A673 (cell line): Measurements from ENCODE around the gene MARS1. TPM values are rescaled to one million over a fixed set of nuclear protein-coding genes. Genes with fewer than 3 reads are reported as not detected.

Experiments used
- BruUV-seq: library from RNA; stranded (reverse); fragments of 400-500 nt; replicated peaks from 2 replicates; lab custom pipeline; 2021; lab: Mats Ljungman, UMichigan
- CTCF ChIA-PET: fragments of 300-600 bp; sonication (Branson Sonifier 250); formaldehyde crosslinking; loops from one replicate; lab custom pipeline; 2022; ENCODE audit warnings: antibody characterized with exemption; lab: Charles Lee
- POLR2A ChIA-PET: fragments of 300-600 bp; sonication (Branson Sonifier 250); formaldehyde crosslinking; loops from one replicate; lab custom pipeline; 2022; ENCODE audit warnings: antibody characterized with exemption; ENCODE audit not compliant: low non-redundant PET; lab: Charles Lee
- DNase-seq: peaks from one replicate; pipeline ENCODE4 v3.0.0-alpha.2; 2015; ENCODE audit warnings: low spot score
- H3K27ac ChIP-seq: fragments of 200-600 bp; sonication (generic); 2 replicates; pipeline ENCODE4 v1.5.1; 2016; ENCODE audit warnings: mixed run types, low read depth, mild to moderate bottlenecking, mixed read lengths, antibody characterized with exemption, low read length; ENCODE audit not compliant: poor library complexity, severe bottlenecking
- H3K27me3 ChIP-seq: fragments of 200-600 bp; sonication (generic); replicated peaks from 2 replicates; pipeline ENCODE4 v1.6.1; 2017; ENCODE audit warnings: mixed run types, low read depth, mild to moderate bottlenecking, mixed read lengths, antibody characterized with exemption, low read length; ENCODE audit not compliant: insufficient read depth, poor library complexity
- H3K36me3 ChIP-seq: fragments of 200-600 bp; sonication (generic); 2 replicates; pipeline ENCODE4 v1.6.1; 2016; ENCODE audit warnings: mixed run types, mild to moderate bottlenecking, mixed read lengths, antibody characterized with exemption, low read length; ENCODE audit not compliant: insufficient read depth, poor library complexity, severe bottlenecking
- H3K4me1 ChIP-seq: fragments of 200-600 bp; sonication (generic); 2 replicates; pipeline ENCODE4 v1.6.1; 2017; ENCODE audit warnings: mixed run types, mild to moderate bottlenecking, mixed read lengths, antibody characterized with exemption, low read length; ENCODE audit not compliant: insufficient read depth, poor library complexity, severe bottlenecking
- H3K4me3 ChIP-seq: fragments of 200-600 bp; sonication (generic); 2 replicates; pipeline ENCODE4 v1.5.1; 2016; ENCODE audit warnings: low read depth, mixed run types, mild to moderate bottlenecking, mixed read lengths, low read length; ENCODE audit not compliant: poor library complexity, severe bottlenecking
- H3K9me3 ChIP-seq: fragments of 200-600 bp; sonication (generic); 2 replicates; pipeline ENCODE4 v1.6.1; 2016; ENCODE audit warnings: mixed run types, low read depth, mild to moderate bottlenecking, mixed read lengths, antibody characterized with exemption, low read length; ENCODE audit not compliant: poor library complexity, severe bottlenecking
- EZH2 ChIP-seq: fragments of 200-600 bp; sonication (generic); IDR thresholded peaks from 2 replicates; pipeline ENCODE4 v1.6.1; 2017; ENCODE audit warnings: borderline replicate concordance, low read depth, mild to moderate bottlenecking, mixed read lengths, antibody characterized with exemption, low read length; ENCODE audit not compliant: poor library complexity, severe bottlenecking
- intact Hi-C: fragments of 100-400 bp; cut with micrococcal nuclease; formaldehyde crosslinking; loops from one replicate; pipeline ENCODE4 v1.10.0; 2022; ENCODE audit not compliant: unreplicated experiment
- total RNA-seq: library from RNA; stranded (reverse); gene quantifications from 2 replicates; pipeline ENCODE4 v1.2.3, GENCODE V29; 2021
- TF ChIP-seq, protein P1 (sequence below): fragments of 300-800, 200-600 bp; sonication (generic); conservative IDR thresholded peaks from 2 replicates; pipeline ENCODE4 v1.5.1; 2017; ENCODE audit warnings: low read depth, mild to moderate bottlenecking, antibody characterized with exemption, low read length, moderate library complexity, mixed read lengths

MARS1 gene
- total RNA-seq, 1 experiment from 2014 or later: 467 TPM

DNA sequence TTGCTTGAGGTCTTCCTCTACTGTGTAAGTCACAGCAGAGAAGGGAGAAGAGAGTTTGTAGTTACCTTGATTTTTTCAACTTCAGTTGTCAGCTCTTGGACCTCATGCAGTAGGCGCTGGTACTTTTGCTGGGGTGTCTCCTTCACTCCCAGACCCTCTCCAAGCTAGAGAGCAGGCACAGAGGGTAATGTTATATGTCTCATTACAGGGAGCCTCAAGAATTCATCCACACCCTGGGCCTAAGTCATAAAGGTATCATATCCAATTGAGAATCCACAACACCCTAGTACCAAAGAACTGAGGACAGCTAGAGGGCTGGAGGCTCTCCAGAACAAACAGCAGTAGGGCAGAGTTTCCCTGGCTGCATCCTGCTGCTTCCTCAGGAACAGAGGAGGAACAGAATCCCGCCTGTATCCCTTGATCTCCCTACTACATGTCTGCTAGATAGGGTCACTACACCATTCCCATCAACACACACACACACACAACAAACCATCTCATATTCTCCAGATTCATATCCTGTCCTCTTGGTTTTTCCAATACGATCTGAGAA is 47.2 kb downstream of the MARS1 start:
- no peaks in the 10 kb centered on the region for H3K27me3 ChIP-seq
- no peaks in the 10 kb centered on the region for H3K9me3 ChIP-seq
- no TSS peak for BruUV-seq
- ChIA-PET POLR2A (no interaction called here), CTCF (no interaction called here)
- H3K27ac ChIP-seq: no peak overlapping the region
- peaks cover 54% of the 10 kb centered on the region for H3K36me3 ChIP-seq
- no peak for TF ChIP-seq EZH2
- TF ChIP-seq, protein P1, sequence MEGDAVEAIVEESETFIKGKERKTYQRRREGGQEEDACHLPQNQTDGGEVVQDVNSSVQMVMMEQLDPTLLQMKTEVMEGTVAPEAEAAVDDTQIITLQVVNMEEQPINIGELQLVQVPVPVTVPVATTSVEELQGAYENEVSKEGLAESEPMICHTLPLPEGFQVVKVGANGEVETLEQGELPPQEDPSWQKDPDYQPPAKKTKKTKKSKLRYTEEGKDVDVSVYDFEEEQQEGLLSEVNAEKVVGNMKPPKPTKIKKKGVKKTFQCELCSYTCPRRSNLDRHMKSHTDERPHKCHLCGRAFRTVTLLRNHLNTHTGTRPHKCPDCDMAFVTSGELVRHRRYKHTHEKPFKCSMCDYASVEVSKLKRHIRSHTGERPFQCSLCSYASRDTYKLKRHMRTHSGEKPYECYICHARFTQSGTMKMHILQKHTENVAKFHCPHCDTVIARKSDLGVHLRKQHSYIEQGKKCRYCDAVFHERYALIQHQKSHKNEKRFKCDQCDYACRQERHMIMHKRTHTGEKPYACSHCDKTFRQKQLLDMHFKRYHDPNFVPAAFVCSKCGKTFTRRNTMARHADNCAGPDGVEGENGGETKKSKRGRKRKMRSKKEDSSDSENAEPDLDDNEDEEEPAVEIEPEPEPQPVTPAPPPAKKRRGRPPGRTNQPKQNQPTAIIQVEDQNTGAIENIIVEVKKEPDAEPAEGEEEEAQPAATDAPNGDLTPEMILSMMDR: no peak
- DNase-seq: no peak
- intact Hi-C loops: no loop called here
- no peaks in the 10 kb centered on the region for H3K4me1 ChIP-seq
- no peak overlapping the region for H3K4me3 ChIP-seq

DNA sequence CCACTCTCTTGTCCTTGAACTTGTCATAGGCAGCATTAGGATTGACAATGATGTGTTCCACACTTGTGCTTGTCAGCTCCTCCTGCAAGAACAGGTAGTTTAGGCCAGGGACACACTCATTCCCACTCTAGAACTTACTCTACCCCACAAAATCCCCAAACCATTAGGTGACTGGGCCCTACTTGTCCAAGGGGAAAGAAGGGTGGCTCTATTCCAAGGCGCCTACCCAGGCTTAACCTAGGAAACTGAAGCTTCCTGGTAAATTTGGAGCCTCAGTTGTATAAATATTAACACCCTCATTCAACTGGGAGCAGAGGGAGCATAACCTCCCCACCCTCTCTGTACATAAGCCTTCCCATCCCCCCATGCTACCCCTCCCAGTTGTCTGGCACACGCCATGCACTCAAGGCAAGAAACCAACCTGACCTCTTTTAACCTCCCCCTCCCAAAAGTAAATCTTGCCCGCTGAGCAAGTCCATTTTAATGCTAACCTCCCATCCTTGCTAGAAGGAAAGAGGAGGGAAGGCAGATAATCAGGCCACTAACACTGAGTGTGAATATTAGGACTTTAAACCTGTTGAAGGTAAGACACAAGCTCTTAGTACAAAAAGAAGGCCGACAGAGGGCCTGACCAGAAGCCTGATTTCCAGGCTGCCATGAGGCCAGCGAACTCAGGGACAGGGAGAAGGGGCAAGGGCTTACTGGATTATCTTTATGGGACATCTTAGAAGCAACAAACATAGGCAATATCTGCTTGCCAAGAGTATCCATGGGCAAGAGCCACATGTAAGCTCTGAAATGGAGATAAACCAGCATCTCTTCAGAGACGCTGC is 48.1 kb downstream of the MARS1 start:
- H3K36me3 ChIP-seq: peaks cover 45% of the 10 kb centered on the region
- POLR2A ChIA-PET: no interaction called here

DNA sequence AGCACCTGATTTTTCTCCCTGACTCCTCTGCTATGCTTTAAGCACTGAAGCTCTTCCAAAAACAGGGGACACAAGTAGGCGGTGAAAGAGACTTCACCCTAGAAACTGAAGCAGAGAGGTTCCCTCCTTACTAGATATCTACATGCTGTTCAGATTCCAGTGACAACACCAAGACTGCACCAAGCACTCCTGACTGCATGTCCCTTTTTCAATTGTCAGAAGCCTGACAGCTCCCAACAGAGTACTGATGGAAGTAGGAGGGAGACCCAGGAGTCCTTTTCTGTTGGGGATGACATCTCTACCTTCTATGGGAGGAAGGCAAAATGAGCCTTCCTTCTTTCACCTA is 48.7 kb downstream of the MARS1 start:
- BruUV-seq: no TSS peak
- Histone ChIP-seq H3K27ac (no peak overlapping the region), H3K4me3 (no peak overlapping the region), H3K9me3 (no peaks in the 10 kb centered on the region), H3K4me1 (no peaks in the 10 kb centered on the region), H3K27me3 (no peaks in the 10 kb centered on the region), H3K36me3 (peaks cover 42% of the 10 kb centered on the region)
- no peak for TF ChIP-seq EZH2
- TF ChIP-seq, protein P1: no peak
- ChIA-PET POLR2A (no interaction called here), CTCF (no interaction called here)
- intact Hi-C loops: no loop called here
- DNase-seq: no peak

More for the DNA sequence above, 48.1 kb downstream of the MARS1 start:
- Histone ChIP-seq H3K27ac (no peak overlapping the region), H3K4me1 (no peaks in the 10 kb centered on the region), H3K9me3 (no peaks in the 10 kb centered on the region), H3K4me3 (no peak overlapping the region), H3K27me3 (no peaks in the 10 kb centered on the region)
- no TSS peak for BruUV-seq
- TF ChIP-seq EZH2: no peak
- TF ChIP-seq, protein P1: no peak
- no peak for DNase-seq
- intact Hi-C loops: no loop called here
- CTCF ChIA-PET: no interaction called here
